GM12878 (cell line): ENCODE data around the gene PLEKHD1. TPM values are rescaled to one million over a fixed set of nuclear protein-coding genes. Genes with fewer than 3 reads are reported as not detected.

Source experiments
- ATAC-seq: fragments of 200-7000 bp; cut with Tn5 transposase; 3 replicates; pipeline ENCODE4 v1.9.1; 2020; ENCODE audit warnings: mild to moderate bottlenecking, moderate library complexity
- BruUV-seq: library from RNA; stranded (reverse); fragments of 400-500 nt; replicated peaks from 2 replicates; lab custom pipeline; 2021; lab: Mats Ljungman, UMichigan
- CTCF ChIA-PET: fragments of 300-600 bp; sonication (Branson Sonifier 250); formaldehyde crosslinking; extraction: SDS; loops from one replicate; lab custom pipeline; 2021; ENCODE audit warnings: inconsistent platforms; lab: Yijun Ruan, JAX
- POLR2A ChIA-PET: fragments of 350-600 bp; formaldehyde crosslinking; extraction: SDS; loops from one replicate; lab custom pipeline; 2021; ENCODE audit warnings: inconsistent platforms; lab: Charles Lee
- RAD21 ChIA-PET: fragments of 300-600 bp; sonication (Branson Sonifier 250); formaldehyde crosslinking; loops from one replicate; lab custom pipeline; 2023; ENCODE audit warnings: antibody characterized with exemption; ENCODE audit not compliant: unreplicated experiment; lab: Charles Lee
- SMC1A ChIA-PET: fragments of 300-600 bp; sonication (Branson Sonifier 250); formaldehyde crosslinking; loops from one replicate; lab custom pipeline; 2023; ENCODE audit not compliant: unreplicated experiment, uncharacterized antibody; lab: Charles Lee
- DNase-seq: peaks from one replicate; pipeline ENCODE4 v3.0.0-alpha.2; 2011; ENCODE audit warnings: low read depth, low spot score
- FAIRE-seq: peaks from 3 replicates; lab custom pipeline; 2011; peaks lifted over from hg19 to GRCh38; lab: Jason Lieb, UNC
- H2AFZ ChIP-seq: 2 replicates; pipeline ENCODE4 v1.6.0; 2011; ENCODE audit warnings: low read depth, low read length, control low read depth; ENCODE audit not compliant: control insufficient read depth
- H3K27ac ChIP-seq: 2 replicates; pipeline ENCODE4 v1.5.1; 2011; ENCODE audit warnings: control low read depth; ENCODE audit not compliant: control insufficient read depth, insufficient read depth
- H3K27me3 ChIP-seq, 2 experiments: replicated peaks in 1 of 2; 2 replicates each; pipeline versions ENCODE4 v1.6.0 to v1.6.1; 2011; ENCODE audit warnings: low read length in 1 of 2; ENCODE audit not compliant: control insufficient read depth in 2 of 2, insufficient read depth in 2 of 2
- H3K36me3 ChIP-seq, 2 experiments: 2 replicates each; pipeline ENCODE4 v1.5.1; 2011; ENCODE audit warnings: low read length in 1 of 2; ENCODE audit not compliant: control insufficient read depth in 2 of 2, insufficient read depth in 2 of 2
- H3K4me1 ChIP-seq: 2 replicates; pipeline ENCODE4 v1.6.1; 2011; ENCODE audit warnings: mild to moderate bottlenecking, low read length, moderate library complexity, mixed read lengths; ENCODE audit not compliant: control insufficient read depth, insufficient read depth
- H3K4me2 ChIP-seq: 2 replicates; pipeline ENCODE4 v1.6.0; 2011; ENCODE audit warnings: control low read depth; ENCODE audit not compliant: control insufficient read depth, insufficient read depth
- H3K4me3 ChIP-seq: fragments of 200-600 bp; sonication (generic); 2 replicates; pipeline ENCODE4 v1.5.1; 2016
- H3K79me2 ChIP-seq: 2 replicates; pipeline ENCODE4 v1.6.0; 2011; ENCODE audit warnings: low read length; ENCODE audit not compliant: control insufficient read depth, insufficient read depth
- H3K9ac ChIP-seq: 2 replicates; pipeline ENCODE4 v1.8.0; 2011; ENCODE audit warnings: low read length, control low read depth, mixed read lengths; ENCODE audit not compliant: control insufficient read depth, insufficient read depth
- H3K9me3 ChIP-seq: replicated peaks from 3 replicates; pipeline ENCODE4 v1.5.1; 2011; ENCODE audit warnings: mild to moderate bottlenecking, low read length; ENCODE audit not compliant: control insufficient read depth, insufficient read depth
- H4K20me1 ChIP-seq: 2 replicates; pipeline ENCODE4 v1.6.0; 2011; ENCODE audit not compliant: control insufficient read depth, insufficient read depth
- MLLT1 ChIP-seq: fragments of 450-650 bp; IDR thresholded peaks from 2 replicates; pipeline ENCODE4 v1.6.1; 2016; ENCODE audit warnings: mild to moderate bottlenecking
- PML ChIP-seq: IDR thresholded peaks from 2 replicates; pipeline ENCODE4 v1.6.1; 2012; ENCODE audit warnings: low read length, inconsistent platforms
- POLR2A ChIP-seq: IDR thresholded peaks from 2 replicates; pipeline ENCODE4 v1.6.1; 2011; ENCODE audit warnings: low read depth, mild to moderate bottlenecking, low read length
- TAF1 ChIP-seq: IDR thresholded peaks from 2 replicates; pipeline ENCODE4 v1.6.1; 2011; ENCODE audit warnings: mild to moderate bottlenecking, low read depth, low read length, borderline replicate concordance
- USF1 ChIP-seq: IDR thresholded peaks from 2 replicates; pipeline ENCODE4 v1.6.1; 2011; ENCODE audit warnings: borderline replicate concordance, low read depth, mild to moderate bottlenecking, moderate library complexity, mixed read lengths, low read length; ENCODE audit not compliant: insufficient read depth; ENCODE audit errors: extremely low read length
- ZNF384 ChIP-seq: IDR thresholded peaks from 2 replicates; pipeline ENCODE4 v1.6.1; 2012; ENCODE audit warnings: low read depth, mild to moderate bottlenecking, low read length, improper control_type of control experiment, borderline replicate concordance
- ZNF592 ChIP-seq: fragments of 450-650 bp; IDR thresholded peaks from 2 replicates; pipeline ENCODE4 v1.6.1; 2017; ENCODE audit warnings: mild to moderate bottlenecking, moderate library complexity
- ZZZ3 ChIP-seq: IDR thresholded peaks from 2 replicates; pipeline ENCODE4 v1.6.1; 2011; ENCODE audit warnings: low read depth; ENCODE audit not compliant: control insufficient read depth, insufficient read length
- WGBS: methylation state at CpG from one replicate; pipeline ENCODE4 v1.1.6; 2016; ENCODE audit warnings: low lambda C conversion rate; ENCODE audit not compliant: insufficient replicate concordance, insufficient coverage; ENCODE audit errors: missing lambda C conversion rate; 5-methylcytosine and 5-hydroxymethylcytosine counted together
- in situ Hi-C: fragments of 300-500 bp; cut with MboI; formaldehyde crosslinking; loops from 9 replicates; pipeline ENCODE4 v1.14.3; 2018; ENCODE audit warnings: mixed read lengths
- intact Hi-C: fragments of 100-400 bp; cut with micrococcal nuclease; formaldehyde crosslinking; loops from one replicate; pipeline ENCODE4 v1.14.2; 2022; ENCODE audit not compliant: unreplicated experiment
- polyA plus RNA-seq, 11 experiments: library from polyadenylated mRNA; depleted of rRNA in 4 of 11; unstranded in 6 of 11; stranded (reverse) in 5 of 11; fragments of >200 nt; fragmentation: Nextera tagmentation in 4 of 11; fragmentation: Illumina TruSeq in 1 of 11; extraction: Ambion mirVana in 4 of 11; extraction: Trizol in 1 of 11; gene quantifications; 1 replicate in 1 of 11; 2 replicates in 10 of 11; pipeline versions ENCODE4 v1.2.1 to v1.2.3, GENCODE V29; 2011 to 2016; ENCODE audit warnings: inconsistent platforms in 2 of 11, missing spikeins in 2 of 11, low read depth in 1 of 11
- total RNA-seq, 4 experiments: library from RNA; depleted of rRNA in 3 of 4; stranded (reverse); fragments of >200 nt in 3 of 4; fragmentation: Illumina TruSeq in 1 of 4; extraction: Trizol in 1 of 4; gene quantifications; 2 replicates each; pipeline versions ENCODE4 v1.2.1 to v1.2.3, GENCODE V29; 2013 to 2021

Gene PLEKHD1
- total and polyA plus RNA-seq, 10 of the 15 experiments (the other 5 are each of a cell fraction or from before 2014, with no cell fraction given) = 0.01 to 0.08 (median 0.04) TPM; not detected in 6

GRCh38 chr14:69548566-69548965 lies 64.0 kb downstream of the PLEKHD1 start:
- in situ Hi-C loops (no loop called here), intact Hi-C loops (no loop called here)
- no peak overlapping the region for H3K4me3 ChIP-seq
- 76% methylated on average over 8 of the region's 8 CpGs for WGBS
- H3K9me3 ChIP-seq = no peaks in the 10 kb centered on the region
- FAIRE-seq (no peak), ATAC-seq (no peak)
- H3K4me2 ChIP-seq = no peak overlapping the region
- H3K36me3 ChIP-seq = no peaks in the 10 kb centered on the region
- CTCF ChIA-PET = interaction anchor here (1.1 to 1.7 kb wide), 4 partner anchors 9 to 32 kb away, joined by 3 to 5 read pairs (median 4); no protein-coding TSS in a partner anchor
- H3K4me1 ChIP-seq = no peaks in the 10 kb centered on the region
- BruUV-seq = no TSS peak
- H4K20me1 ChIP-seq = no peaks in the 10 kb centered on the region
- H2AFZ ChIP-seq = no peak overlapping the region
- H3K27ac ChIP-seq = no peak overlapping the region
- RAD21 ChIA-PET = no interaction called here
- TF ChIP-seq POLR2A (no peak), USF1 (no peak), PML (no peak), MLLT1 (no peak), ZNF592 (no peak), ZZZ3 (no peak), ZNF384 (no peak), TAF1 (no peak)
- TF ChIP-seq, all 136 proteins: peak for 0
- ChIA-PET POLR2A (interaction anchor here (0.6 to 0.8 kb wide), 2 partner anchors 9 to 51 kb away, joined by 3 read pairs; no protein-coding TSS in a partner anchor), SMC1A (no interaction called here)
- H3K27me3 ChIP-seq = peaks cover 0 to 3% of the 10 kb centered on the region in 2 experiments; a peak in 1 of 4 replicates
- no peak for DNase-seq
- H3K9ac ChIP-seq = no peak overlapping the region
- no peaks in the 10 kb centered on the region for H3K79me2 ChIP-seq
